Transverse colon (tissue), 4 donors: ENCODE data around the gene SERPINB11. TPM values are rescaled to one million over a fixed set of nuclear protein-coding genes. Genes with fewer than 3 reads are reported as not detected.

Source experiments
- DNase-seq: peaks from one replicate; pipeline ENCODE4 v3.0.0-alpha.2; 2019
- H3K27ac ChIP-seq, 4 donors: fragments of 200-600 bp; sonication (generic); 2 replicates each; pipeline ENCODE4 v1.5.1; 2016 to 2018; ENCODE audit warnings: inconsistent platforms in 4 of 4
- H3K27me3 ChIP-seq: fragments of 200-600 bp; sonication (generic); 2 replicates; pipeline ENCODE4 v1.5.1; 2017; ENCODE audit warnings: inconsistent platforms
- H3K36me3 ChIP-seq, 4 donors: fragments of 200-600 bp; sonication (generic); 2 replicates each; pipeline ENCODE4 v1.5.1; 2017 to 2019; ENCODE audit warnings: inconsistent platforms in 4 of 4
- H3K4me1 ChIP-seq, 4 donors: fragments of 200-600 bp; sonication (generic); 2 replicates each; pipeline ENCODE4 v1.5.1; 2017 to 2020; ENCODE audit warnings: inconsistent platforms in 4 of 4
- H3K4me3 ChIP-seq, 4 donors: fragments of 200-600 bp; sonication (generic); 1 replicate in 1 of 4; 2 replicates in 3 of 4; pipeline versions ENCODE4 v1.5.1 to v1.6.1; 2017 to 2019; ENCODE audit warnings: inconsistent platforms in 4 of 4
- H3K9me3 ChIP-seq, 2 donors: fragments of 200-600 bp; sonication (generic); 2 replicates each; pipeline ENCODE4 v1.5.1; 2017 to 2019; ENCODE audit warnings: inconsistent platforms in 2 of 2
- CTCF ChIP-seq, 5 experiments: fragments of 200-600 bp in 3 of 5; fragments of 450-650 bp in 2 of 5; sonication (generic) in 3 of 5; IDR thresholded peaks; 1 replicate in 2 of 5; 2 replicates in 3 of 5; pipeline ENCODE4 v1.5.1; 2016 to 2017; ENCODE audit warnings: antibody characterized with exemption in 5 of 5, inconsistent platforms in 3 of 5, mild to moderate bottlenecking in 2 of 5, moderate library complexity in 1 of 5
- EP300 ChIP-seq: sonication (generic); formaldehyde crosslinking; IDR thresholded peaks from one replicate; pipeline ENCODE4 v1.6.1; 2017; ENCODE audit warnings: antibody characterized with exemption, low read depth
- POLR2A ChIP-seq: fragments of 450-650 bp; IDR thresholded peaks from one replicate; pipeline ENCODE4 v1.6.1; 2016; ENCODE audit warnings: antibody characterized with exemption, mild to moderate bottlenecking, moderate library complexity
- POLR2AphosphoS5 ChIP-seq, 3 donors: sonication (generic); formaldehyde crosslinking; IDR thresholded peaks; one replicate each; pipeline ENCODE4 v1.6.1; 2016; ENCODE audit warnings: antibody characterized with exemption in 3 of 3
- WGBS, 2 donors: methylation state at CpG; one replicate each; pipeline ENCODE4 v1.1.5; 2018; ENCODE audit warnings: low coverage in 1 of 2; 5-methylcytosine and 5-hydroxymethylcytosine counted together
- in situ Hi-C, 4 donors: fragments of 200-750 bp; cut with MboI; loops; one replicate each; pipeline versions ENCODE4 v1.15.0 to v1.15.1; 2017; ENCODE audit warnings: low sequenced_read_pairs in 3 of 4, low pct_ligation_motif_present in 1 of 4, low pct_unique_long_range_greater_than_20kb in 1 of 4
- intact Hi-C: fragments of 100-400 bp; cut with DNase I; formaldehyde crosslinking; loops from one replicate; pipeline ENCODE4 v1.15.1; 2023; ENCODE audit warnings: low total_unique reads
- total RNA-seq, 4 donors: library from RNA; depleted of rRNA; stranded (reverse); fragments of >200 nt; gene quantifications; one replicate each; pipeline ENCODE4 v1.1.0, GENCODE V29; 2016

Gene SERPINB11
- total RNA-seq, 4 donors from 2014 or later: not detected

- intact Hi-C loops (no loop called here), in situ Hi-C loops (no loop called here)
- H3K9me3 ChIP-seq: no peaks in the 10 kb centered on the region
- no peak overlapping the region for H3K4me3 ChIP-seq
- H3K27me3 ChIP-seq: no peaks in the 10 kb centered on the region
- H3K27ac ChIP-seq: no peak overlapping the region
- no peaks in the 10 kb centered on the region for H3K36me3 ChIP-seq
- no peaks in the 10 kb centered on the region for H3K4me1 ChIP-seq
- TF ChIP-seq POLR2AphosphoS5 (IDR thresholded peaks at IDR 0.05): no peak
- no peak for TF ChIP-seq CTCF (IDR thresholded peaks at IDR 0.05)
- TF ChIP-seq EP300: no peak
- TF ChIP-seq POLR2A: no peak
- DNase-seq: no peak
Measured at GRCh38 chr18:63736876-63737275, 34.1 kb downstream of the SERPINB11 start.

GRCh38 chr18:63741769-63742168 lies 39.0 kb downstream of the SERPINB11 start:
- no peak for TF ChIP-seq POLR2AphosphoS5 (IDR thresholded peaks at IDR 0.05)
- no peak for TF ChIP-seq EP300
- TF ChIP-seq POLR2A: no peak
- no peak for TF ChIP-seq CTCF (IDR thresholded peaks at IDR 0.05)
- in situ Hi-C loops: no loop called here
- no peak for DNase-seq
- WGBS, 2 donors: 37 to 49% methylated on average over 3 to 4 of the region's 4 CpGs
- H3K27me3 ChIP-seq: no peaks in the 10 kb centered on the region
- H3K9me3 ChIP-seq: no peaks in the 10 kb centered on the region
- no peak overlapping the region for H3K27ac ChIP-seq
- H3K4me1 ChIP-seq: no peaks in the 10 kb centered on the region
- H3K36me3 ChIP-seq: no peaks in the 10 kb centered on the region
- intact Hi-C loops: no loop called here
- H3K4me3 ChIP-seq: no peak overlapping the region

GRCh38 chr18:63747006-63747405 lies 44.2 kb downstream of the SERPINB11 start:
- no peaks in the 10 kb centered on the region for H3K4me1 ChIP-seq
- WGBS, 2 donors: 67 to 85% methylated on average over 1 to 2 of the region's 2 CpGs
- no peaks in the 10 kb centered on the region for H3K27me3 ChIP-seq
- H3K4me3 ChIP-seq: no peak overlapping the region
- in situ Hi-C loops: no loop called here
- H3K36me3 ChIP-seq: no peaks in the 10 kb centered on the region
- DNase-seq: no peak
- TF ChIP-seq POLR2AphosphoS5 (IDR thresholded peaks at IDR 0.05) (no peak), CTCF (IDR thresholded peaks at IDR 0.05) (no peak), POLR2A (no peak), EP300 (no peak)
- intact Hi-C loops: no loop called here
- H3K9me3 ChIP-seq: no peaks in the 10 kb centered on the region
- H3K27ac ChIP-seq: no peak overlapping the region

GRCh38 chr18:63749489-63749888 lies 46.7 kb downstream of the SERPINB11 start:
- no peak for DNase-seq
- Histone ChIP-seq H3K4me3 (no peak overlapping the region), H3K36me3 (no peaks in the 10 kb centered on the region), H3K4me1 (no peaks in the 10 kb centered on the region), H3K27me3 (no peaks in the 10 kb centered on the region), H3K27ac (no peak overlapping the region), H3K9me3 (no peaks in the 10 kb centered on the region)
- in situ Hi-C loops (no loop called here), intact Hi-C loops (no loop called here)
- TF ChIP-seq POLR2AphosphoS5 (IDR thresholded peaks at IDR 0.05): no peak
- no peak for TF ChIP-seq CTCF (IDR thresholded peaks at IDR 0.05)
- no peak for TF ChIP-seq POLR2A
- no peak for TF ChIP-seq EP300
- 61 to 67% methylated on average over 1 of the region's 1 CpG for WGBS, 2 donors
